ACC112 (cell line): ENCODE results near the gene MOB3B.
"Not testable (repeated sequence)": the region's sequence is repeated elsewhere in the genome, so short reads cannot be mapped to it uniquely, and the experiment has no call there.

Experiments used
- H2AFZ ChIP-seq: fragments of 200-600 bp; sonication (generic); one replicate; pipeline ENCODE4 v1.6.0; 2017; ENCODE audit warnings: antibody characterized with exemption, low read length; ENCODE audit not compliant: unreplicated experiment
- H3K27ac ChIP-seq: fragments of 200-600 bp; sonication (generic); 2 replicates; pipeline ENCODE4 v1.5.1; 2014; ENCODE audit warnings: low read depth, mild to moderate bottlenecking, antibody characterized with exemption, low read length, moderate library complexity
- H3K27me3 ChIP-seq: fragments of 200-600 bp; sonication (generic); 2 replicates; pipeline ENCODE4 v1.6.1; 2014; ENCODE audit warnings: mild to moderate bottlenecking, antibody characterized with exemption, low read length, moderate library complexity, mixed read lengths; ENCODE audit not compliant: insufficient read depth
- H3K36me3 ChIP-seq: fragments of 200-600 bp; sonication (generic); 2 replicates; pipeline ENCODE4 v1.6.1; 2016; ENCODE audit warnings: mild to moderate bottlenecking, antibody characterized with exemption, low read length, moderate library complexity, mixed read lengths; ENCODE audit not compliant: insufficient read depth
- H3K4me1 ChIP-seq: fragments of 200-600 bp; sonication (generic); one replicate; pipeline ENCODE4 v1.6.1; 2016; ENCODE audit warnings: low read length, mixed read lengths; ENCODE audit not compliant: insufficient read depth, unreplicated experiment, control insufficient read depth
- H3K4me3 ChIP-seq: fragments of 200-600 bp; sonication (generic); 2 replicates; pipeline ENCODE4 v1.5.1; 2014; ENCODE audit warnings: mild to moderate bottlenecking, low read depth, low read length
- H3K79me2 ChIP-seq: fragments of 200-600 bp; sonication (generic); one replicate; pipeline ENCODE4 v1.6.0; 2016; ENCODE audit warnings: low read length; ENCODE audit not compliant: control insufficient read depth, unreplicated experiment, insufficient read depth

Gene MOB3B

DNA sequence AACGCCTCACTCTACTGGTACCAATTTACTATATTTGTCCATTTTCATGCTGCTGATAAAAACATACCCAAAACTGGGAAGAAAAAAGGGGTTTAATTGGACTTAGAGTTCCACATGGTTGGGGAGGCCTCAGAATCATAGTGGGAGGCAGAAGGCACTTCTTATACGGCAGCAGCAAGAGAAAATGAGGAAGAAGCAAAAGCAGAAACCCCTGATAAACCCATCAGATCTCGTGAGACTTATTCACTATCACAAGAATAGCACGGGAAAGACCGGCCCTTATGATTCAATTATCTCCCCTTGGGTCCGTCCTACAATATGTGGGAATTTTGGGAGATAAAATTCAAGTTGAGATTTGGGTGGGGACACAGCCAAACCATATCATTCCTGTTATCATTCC lies 63.1 kb downstream of the MOB3B start:
- H2AFZ ChIP-seq, H3K4me1 ChIP-seq, H3K4me3 ChIP-seq, H3K27ac ChIP-seq, H3K27me3 ChIP-seq, H3K79me2 ChIP-seq, H3K36me3 ChIP-seq: not testable (repeated sequence)

DNA sequence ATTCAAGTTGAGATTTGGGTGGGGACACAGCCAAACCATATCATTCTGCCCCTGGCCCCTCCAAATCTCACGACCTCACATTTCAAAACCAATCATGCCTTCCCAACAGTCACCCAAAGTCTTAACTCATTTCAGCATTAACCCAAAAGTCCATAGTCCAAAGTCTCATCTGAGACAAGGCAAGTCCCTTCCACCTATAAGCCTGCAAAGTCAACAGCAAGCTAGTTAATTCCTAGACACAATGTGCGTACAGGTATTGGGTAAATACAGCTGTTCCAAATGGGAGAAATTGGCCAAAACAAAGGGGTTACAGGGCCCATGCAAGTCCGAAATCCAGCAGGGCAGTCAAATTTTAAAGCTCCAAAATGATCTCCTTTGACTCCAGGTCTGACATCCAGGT lies 64.7 kb downstream of the MOB3B start:
- H3K4me1 ChIP-seq: peaks cover 12% of the 10 kb centered on the region
- not testable (repeated sequence) for H2AFZ ChIP-seq, H3K27me3 ChIP-seq, H3K27ac ChIP-seq, H3K36me3 ChIP-seq, H3K79me2 ChIP-seq, H3K4me3 ChIP-seq

DNA sequence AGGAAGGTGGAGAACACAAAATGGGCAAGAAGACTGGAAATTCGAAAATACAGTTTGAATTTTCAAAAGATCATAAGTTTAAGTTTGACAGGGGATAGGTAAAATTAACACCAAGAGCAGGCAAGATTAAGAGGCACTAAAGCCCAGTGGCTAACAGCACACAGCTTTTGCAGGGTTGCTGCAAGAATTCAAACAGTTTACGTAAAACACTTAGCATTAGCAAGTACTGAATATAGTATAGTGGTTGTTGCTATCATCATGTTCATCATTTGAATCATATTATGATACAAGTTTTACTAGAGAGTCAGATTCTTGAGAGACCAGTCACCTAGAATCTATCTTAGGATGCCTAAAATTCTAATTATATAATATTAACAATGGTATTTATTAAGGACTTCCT lies 66.8 kb downstream of the MOB3B start:
- Histone ChIP-seq H3K4me3 (no peak overlapping the region), H2AFZ (no peak overlapping the region)

DNA sequence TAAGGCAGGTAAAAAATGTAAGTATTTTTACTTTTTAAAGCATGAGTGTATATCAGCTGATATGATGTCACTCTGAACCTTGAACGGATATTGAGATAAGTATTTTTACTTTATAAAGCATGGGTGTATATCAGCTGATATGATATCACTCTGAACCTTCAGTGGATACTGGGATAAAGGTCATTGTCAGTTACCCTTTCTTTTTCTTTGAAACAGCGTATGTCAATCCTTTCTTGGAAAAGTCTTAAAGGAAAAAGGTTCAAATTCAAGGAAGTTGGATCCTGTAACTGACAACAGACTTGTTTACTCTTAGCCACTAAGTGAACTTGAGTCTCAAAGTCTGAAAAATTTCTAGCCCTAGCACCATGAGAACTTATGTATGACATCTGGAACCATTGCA lies 67.2 kb downstream of the MOB3B start:
- H3K27ac ChIP-seq: no peak overlapping the region

More for the DNA sequence above, 66.8 kb downstream of the MOB3B start:
- H3K27me3 ChIP-seq: no peaks in the 10 kb centered on the region
- peaks cover 14% of the 10 kb centered on the region for H3K4me1 ChIP-seq
- no peaks in the 10 kb centered on the region for H3K36me3 ChIP-seq
- H3K27ac ChIP-seq: no peak overlapping the region
- no peaks in the 10 kb centered on the region for H3K79me2 ChIP-seq

DNA sequence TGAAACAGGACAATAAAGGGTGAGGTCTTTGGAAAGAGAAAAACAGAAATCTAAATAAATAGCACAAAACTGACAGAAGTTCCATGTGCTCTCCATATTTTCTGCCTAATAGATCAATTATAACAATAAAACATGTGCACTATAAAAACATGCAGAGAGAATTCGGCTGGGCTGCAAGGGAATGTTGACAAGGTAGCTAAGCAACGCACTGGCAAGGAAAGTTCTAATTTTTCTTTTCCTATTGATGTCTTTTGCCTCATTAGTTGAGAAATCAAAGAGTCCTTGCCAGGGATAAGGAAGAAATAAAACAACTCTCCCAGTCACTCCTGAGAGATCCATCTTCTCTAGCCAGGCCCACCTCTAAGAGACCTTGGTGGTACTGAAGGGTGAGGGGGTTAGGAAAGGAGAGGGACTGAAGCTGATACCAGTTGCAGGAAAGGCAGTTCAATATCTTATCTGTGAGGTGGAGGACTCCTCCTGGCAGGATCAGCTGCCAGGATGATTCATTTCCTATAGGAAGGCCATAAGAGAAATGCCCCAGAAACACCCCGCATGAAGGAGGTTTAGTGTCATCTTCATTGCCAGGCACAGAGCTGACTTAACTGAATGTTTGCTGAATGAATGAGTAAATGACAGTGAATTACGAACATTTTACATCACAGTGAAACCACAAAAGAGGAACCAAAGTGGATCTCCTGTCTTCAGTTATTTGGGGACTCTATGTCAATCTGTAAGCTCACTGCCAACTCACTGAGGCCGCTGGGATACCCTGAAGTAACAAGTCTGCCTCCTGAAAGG lies 69.2 kb downstream of the MOB3B start:
- 0 out of 2 replicates have a peak, but pooled peaks cover 4% of the 10 kb centered on the region for H3K27me3 ChIP-seq
- H3K79me2 ChIP-seq: no peaks in the 10 kb centered on the region
- H2AFZ ChIP-seq: peak overlapping the region; percentile 54
- H3K4me3 ChIP-seq: peak overlapping the region; percentile 6; the same call in 1 of the 2 replicates
- no peaks in the 10 kb centered on the region for H3K36me3 ChIP-seq
- peaks cover 14% of the 10 kb centered on the region for H3K4me1 ChIP-seq
- peak overlapping the region; percentile 71 for H3K27ac ChIP-seq

More for the DNA sequence above, 67.2 kb downstream of the MOB3B start:
- Histone ChIP-seq H3K4me3 (no peak overlapping the region), H3K36me3 (no peaks in the 10 kb centered on the region), H3K27me3 (no peaks in the 10 kb centered on the region), H2AFZ (no peak overlapping the region), H3K4me1 (peaks cover 14% of the 10 kb centered on the region), H3K79me2 (no peaks in the 10 kb centered on the region)

DNA sequence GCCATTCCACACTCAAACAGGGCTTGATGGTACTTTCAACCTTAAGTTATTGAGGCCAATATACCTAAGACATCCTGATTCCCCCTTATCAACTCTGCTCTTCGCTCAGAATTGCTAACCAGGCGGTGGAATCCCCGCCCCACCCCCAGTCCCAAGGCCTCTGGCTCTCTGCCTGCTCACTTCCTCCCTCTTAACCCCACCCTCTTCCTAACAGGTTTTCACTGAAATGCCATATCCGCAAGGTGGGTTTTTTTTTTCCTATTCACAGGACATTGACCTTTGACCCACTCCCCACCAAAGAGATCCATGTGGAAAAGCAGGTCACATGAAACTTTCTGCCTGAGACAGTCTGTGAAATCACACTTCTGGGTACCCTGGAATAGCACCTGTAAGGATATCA lies 72.2 kb downstream of the MOB3B start:
- Histone ChIP-seq H2AFZ (no peak overlapping the region), H3K4me1 (peaks cover 14% of the 10 kb centered on the region), H3K27me3 (peaks cover 25% of the 10 kb centered on the region), H3K27ac (no peak overlapping the region), H3K36me3 (no peaks in the 10 kb centered on the region), H3K4me3 (no peak overlapping the region), H3K79me2 (no peaks in the 10 kb centered on the region)

DNA sequence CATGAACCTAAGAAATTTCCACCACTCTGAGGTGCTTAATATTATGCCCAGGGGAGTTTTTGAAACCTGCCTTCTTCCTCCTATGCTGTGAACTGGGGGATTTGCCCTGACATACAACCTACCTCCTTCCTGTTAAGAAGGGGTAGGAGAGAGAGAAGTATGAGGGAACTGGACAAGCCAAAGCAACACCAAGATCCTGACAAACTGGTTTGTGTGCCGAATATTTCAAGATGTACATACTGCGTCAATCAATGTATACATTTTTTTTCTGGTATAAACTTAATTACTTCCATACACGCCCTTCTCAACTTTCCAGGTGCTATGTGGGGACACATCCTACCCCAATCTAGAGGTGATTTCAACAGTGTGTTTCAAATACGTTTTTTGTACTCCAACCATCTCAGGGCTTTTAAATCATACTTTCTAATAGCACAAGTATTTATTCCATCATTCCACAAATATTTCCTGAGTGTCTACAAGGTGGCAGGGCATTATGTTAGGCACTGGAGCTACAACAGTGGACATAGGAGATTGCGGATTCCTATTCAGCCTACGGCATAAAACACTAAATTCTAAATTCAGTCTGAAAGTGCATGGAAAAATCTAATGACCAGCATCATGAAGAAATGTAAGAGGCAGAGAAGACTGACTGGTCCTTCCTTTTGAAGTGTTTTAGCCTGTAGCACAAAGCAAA lies 75.6 kb downstream of the MOB3B start:
- Histone ChIP-seq H3K27ac (no peak overlapping the region), H3K36me3 (no peaks in the 10 kb centered on the region), H3K4me1 (no peaks in the 10 kb centered on the region), H3K79me2 (no peaks in the 10 kb centered on the region), H3K27me3 (peaks cover 46% of the 10 kb centered on the region), H2AFZ (no peak overlapping the region), H3K4me3 (no peak overlapping the region)

DNA sequence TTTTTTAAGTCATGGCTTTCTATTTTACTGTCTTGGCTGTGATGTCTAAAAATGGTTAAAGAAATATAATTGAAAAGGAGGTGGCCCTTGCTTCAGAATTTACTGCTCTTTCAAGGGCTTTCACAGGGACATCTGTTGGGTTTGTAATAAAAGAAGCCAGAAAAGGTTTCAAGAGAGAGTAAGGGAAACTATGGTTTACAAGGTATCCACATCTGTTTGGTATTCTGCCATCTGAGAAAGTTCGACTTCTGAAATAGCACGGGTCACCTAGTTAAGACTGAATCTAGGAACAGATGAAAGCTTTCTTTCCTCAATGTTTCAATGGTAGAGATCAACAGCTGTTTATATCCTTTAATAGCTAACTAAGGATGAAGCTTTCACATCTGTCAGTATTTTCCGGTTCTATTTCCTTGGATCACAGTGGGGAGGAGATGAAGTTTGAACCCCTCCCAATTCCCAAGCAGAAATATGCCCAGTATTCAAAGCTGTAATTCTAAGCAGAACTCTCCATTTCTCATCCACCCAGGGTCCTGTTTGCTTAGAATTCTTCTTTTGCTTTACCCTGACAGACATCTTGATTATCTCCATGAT lies 78.3 kb downstream of the MOB3B start:
- Histone ChIP-seq H3K27me3 (peaks cover 55% of the 10 kb centered on the region), H3K27ac (no peak overlapping the region), H3K79me2 (no peaks in the 10 kb centered on the region), H3K4me1 (no peaks in the 10 kb centered on the region), H3K36me3 (no peaks in the 10 kb centered on the region), H3K4me3 (no peak overlapping the region), H2AFZ (no peak overlapping the region)

DNA sequence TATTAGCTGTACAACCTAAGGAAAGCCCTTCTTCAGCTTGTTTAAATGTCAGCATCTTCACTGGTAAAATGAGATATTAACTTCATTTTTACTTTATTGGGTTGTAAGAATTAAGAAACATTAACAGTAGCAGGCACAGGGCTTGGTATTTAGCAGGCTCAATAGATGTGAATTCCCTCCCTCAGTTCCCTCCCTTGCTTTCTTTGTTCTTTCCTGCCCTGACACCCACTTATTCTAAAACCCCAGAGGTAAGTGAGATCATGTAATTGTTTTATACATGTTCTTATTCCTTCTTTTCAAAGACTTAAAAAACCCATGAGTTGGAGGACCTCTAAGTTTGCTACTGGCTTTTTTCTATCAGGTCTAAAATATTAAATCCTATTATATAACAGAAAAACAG lies 78.9 kb downstream of the MOB3B start:
- Histone ChIP-seq H3K79me2 (no peaks in the 10 kb centered on the region), H3K36me3 (no peaks in the 10 kb centered on the region), H3K4me3 (no peak overlapping the region), H3K27ac (no peak overlapping the region), H3K4me1 (no peaks in the 10 kb centered on the region), H3K27me3 (peaks cover 58% of the 10 kb centered on the region), H2AFZ (no peak overlapping the region)

DNA sequence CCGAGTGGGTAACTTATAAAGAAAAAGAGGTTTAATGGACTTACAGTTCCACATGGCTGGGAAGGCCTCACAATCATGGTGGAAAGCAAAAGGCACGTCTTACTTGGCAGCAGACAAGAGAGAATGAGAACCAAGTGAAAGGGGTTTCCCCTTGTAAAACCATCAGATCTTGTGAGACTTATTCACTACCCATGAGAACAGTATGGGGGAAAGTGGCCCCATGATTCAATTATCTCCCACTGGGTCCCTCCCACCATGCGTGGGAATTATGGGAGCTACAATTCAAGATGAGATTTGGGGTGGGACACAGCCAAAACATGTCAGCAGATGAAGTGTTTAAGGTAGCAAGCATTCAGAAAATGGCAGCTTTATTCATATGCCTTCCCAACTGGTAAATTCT lies 81.3 kb downstream of the MOB3B start:
- H2AFZ ChIP-seq, H3K79me2 ChIP-seq, H3K27ac ChIP-seq, H3K4me3 ChIP-seq, H3K36me3 ChIP-seq, H3K4me1 ChIP-seq: not testable (repeated sequence)
- peaks cover 41% of the 10 kb centered on the region for H3K27me3 ChIP-seq
